OCI-LY1 (cell line): ENCODE results near the gene MAP3K7CL.
"Not testable (repeated sequence)": the region's sequence is repeated elsewhere in the genome, so short reads cannot be mapped to it uniquely, and the experiment has no call there.

Source experiments
- H2AFZ ChIP-seq: fragments of 200-600 bp; sonication (generic), shearing (Covaris generic); 2 replicates; pipeline ENCODE4 v1.6.0; 2014; ENCODE audit warnings: antibody characterized with exemption, mild to moderate bottlenecking, low read length
- H3F3A ChIP-seq: fragments of 200-600 bp; sonication (generic), shearing (Covaris generic); 2 replicates; pipeline ENCODE4 v1.6.0; 2014; ENCODE audit warnings: mild to moderate bottlenecking, antibody characterized with exemption, low read length, moderate library complexity; ENCODE audit not compliant: insufficient read depth
- H3K27ac ChIP-seq: fragments of 200-600 bp; sonication (generic); 2 replicates; pipeline ENCODE4 v1.5.1; 2014; ENCODE audit warnings: low read length, mixed run types, mild to moderate bottlenecking, low read depth; ENCODE audit not compliant: poor library complexity, severe bottlenecking
- H3K27me3 ChIP-seq: fragments of 200-600 bp; sonication (generic); 2 replicates; pipeline ENCODE4 v1.6.0; 2014; ENCODE audit warnings: antibody characterized with exemption, mild to moderate bottlenecking, low read length, moderate library complexity; ENCODE audit not compliant: insufficient read depth
- H3K36me3 ChIP-seq: fragments of 200-600 bp; sonication (generic); 2 replicates; pipeline ENCODE4 v1.6.1; 2014; ENCODE audit warnings: mild to moderate bottlenecking, antibody characterized with exemption, low read length, moderate library complexity, mixed read lengths; ENCODE audit not compliant: insufficient read depth
- H3K4me1 ChIP-seq: fragments of 200-600 bp; sonication (generic); 2 replicates; pipeline ENCODE4 v1.5.1; 2014; ENCODE audit warnings: mild to moderate bottlenecking, low read length, moderate library complexity; ENCODE audit not compliant: insufficient read depth, severe bottlenecking
- H3K4me2 ChIP-seq: fragments of 200-600 bp; sonication (generic), shearing (Covaris generic); 2 replicates; pipeline ENCODE4 v1.6.1; 2014; ENCODE audit warnings: low read length
- H3K4me3 ChIP-seq: fragments of 200-600 bp; sonication (generic); 2 replicates; pipeline ENCODE4 v1.5.1; 2014; ENCODE audit warnings: low read length, low read depth, mild to moderate bottlenecking, mixed read lengths; ENCODE audit not compliant: poor library complexity, severe bottlenecking
- H3K79me2 ChIP-seq: fragments of 200-600 bp; shearing (Covaris generic); 2 replicates; pipeline ENCODE4 v1.6.1; 2016; ENCODE audit warnings: mixed run types, low read length, mixed read lengths; ENCODE audit not compliant: insufficient read depth
- H3K9ac ChIP-seq: fragments of 200-600 bp; sonication (generic), shearing (Covaris generic); 2 replicates; pipeline ENCODE4 v1.6.1; 2014; ENCODE audit warnings: mild to moderate bottlenecking, low read length, mixed read lengths
- H3K9me2 ChIP-seq: fragments of 200-600 bp; sonication (generic), shearing (Covaris generic); 2 replicates; pipeline ENCODE4 v1.6.1; 2014; ENCODE audit warnings: low read depth, mild to moderate bottlenecking, low read length, mixed read lengths
- H3K9me3 ChIP-seq: fragments of 200-600 bp; shearing (Covaris generic); 2 replicates; pipeline ENCODE4 v1.6.1; 2014; ENCODE audit warnings: low read length, mixed read lengths
- H4K20me1 ChIP-seq: fragments of 200-600 bp; sonication (generic), shearing (Covaris generic); 2 replicates; pipeline ENCODE4 v1.6.0; 2016; ENCODE audit warnings: mild to moderate bottlenecking, low read length; ENCODE audit not compliant: insufficient read depth
- CTCF ChIP-seq: fragments of 200-600 bp; sonication (generic), shearing (Covaris generic); IDR thresholded peaks from 2 replicates; pipeline ENCODE4 v1.5.1; 2017; ENCODE audit warnings: mild to moderate bottlenecking, antibody characterized with exemption, low read length, moderate library complexity, mixed read lengths
- EZH2 ChIP-seq: fragments of 200-600 bp; sonication (generic), shearing (Covaris generic); IDR thresholded peaks from 2 replicates; pipeline ENCODE4 v1.8.0; 2017; ENCODE audit warnings: borderline replicate concordance, mixed run types, mild to moderate bottlenecking, antibody characterized with exemption, low read length, moderate library complexity, mixed read lengths

The MAP3K7CL gene

GRCh38 chr21:29155933-29156260, 25.5 kb downstream of the MAP3K7CL start:
- TF ChIP-seq EZH2 (no peak), CTCF (no peak)
- Histone ChIP-seq H3K4me3 (no peak overlapping the region), H3K27ac (no peak overlapping the region), H3K4me2 (no peak overlapping the region), H3K36me3 (peaks cover 4% of the 10 kb centered on the region; the same call in 1 of the 2 replicates), H3K4me1 (no peaks in the 10 kb centered on the region), H3F3A (no peaks in the 10 kb centered on the region), H3K9me3 (no peaks in the 10 kb centered on the region), H4K20me1 (no peaks in the 10 kb centered on the region), H3K9me2 (no peaks in the 10 kb centered on the region), H3K27me3 (no peaks in the 10 kb centered on the region), H2AFZ (no peak overlapping the region), H3K9ac (no peak overlapping the region), H3K79me2 (no peaks in the 10 kb centered on the region)

GRCh38 chr21:29157080-29157479, 26.6 kb downstream of the MAP3K7CL start:
- Histone ChIP-seq H3K79me2 (no peaks in the 10 kb centered on the region), H3K4me2 (no peak overlapping the region), H3K27ac (no peak overlapping the region), H3K9ac (no peak overlapping the region), H3K9me3 (no peaks in the 10 kb centered on the region), H3K27me3 (no peaks in the 10 kb centered on the region), H3K36me3 (peaks cover 4% of the 10 kb centered on the region; the same call in 1 of the 2 replicates), H3K4me1 (no peaks in the 10 kb centered on the region), H2AFZ (no peak overlapping the region), H4K20me1 (no peaks in the 10 kb centered on the region), H3F3A (no peaks in the 10 kb centered on the region), H3K9me2 (no peaks in the 10 kb centered on the region), H3K4me3 (no peak overlapping the region)
- TF ChIP-seq EZH2, result no peak
- TF ChIP-seq CTCF, result no peak

GRCh38 chr21:29159842-29160241, 29.4 kb downstream of the MAP3K7CL start:
- Histone ChIP-seq H3K4me2 (no peak overlapping the region), H3K27ac (no peak overlapping the region), H3K4me1 (no peaks in the 10 kb centered on the region), H3K9ac (no peak overlapping the region), H3K4me3 (no peak overlapping the region), H2AFZ (no peak overlapping the region), H3K36me3 (peaks cover 4% of the 10 kb centered on the region; the same call in 1 of the 2 replicates), H3K79me2 (no peaks in the 10 kb centered on the region), H3F3A (no peaks in the 10 kb centered on the region), H3K9me3 (no peaks in the 10 kb centered on the region), H3K27me3 (no peaks in the 10 kb centered on the region), H4K20me1 (no peaks in the 10 kb centered on the region), H3K9me2 (no peaks in the 10 kb centered on the region)
- TF ChIP-seq EZH2, result no peak
- TF ChIP-seq CTCF, result no peak

- H3K36me3 ChIP-seq, H3K9ac ChIP-seq, H3K4me3 ChIP-seq: not testable (repeated sequence)
Observed at GRCh38 chr21:29162825-29163224, 32.4 kb downstream of the MAP3K7CL start.

More at GRCh38 chr21:29162825-29163224, 32.4 kb downstream of the MAP3K7CL start:
- not testable (repeated sequence) for H2AFZ ChIP-seq, H3K9me2 ChIP-seq, H3K79me2 ChIP-seq, H3K9me3 ChIP-seq, H3K27ac ChIP-seq, H3F3A ChIP-seq, H3K27me3 ChIP-seq, H3K4me2 ChIP-seq, H3K4me1 ChIP-seq, H4K20me1 ChIP-seq
